Osteoblast (primary cell): ENCODE measurements around the gene LRWD1. TPM values are rescaled to one million over a fixed set of nuclear protein-coding genes. Genes with fewer than 3 reads are reported as not detected.

Source experiments
- DNase-seq: peaks from one replicate; pipeline ENCODE4 v3.0.0; 2011; ENCODE audit warnings: low spot score, mixed read lengths; ENCODE audit not compliant: insufficient read length; ENCODE audit errors: missing footprints
- H2AFZ ChIP-seq: 2 replicates; pipeline ENCODE4 v1.6.0; 2011; ENCODE audit warnings: mild to moderate bottlenecking, low read length
- H3K27ac ChIP-seq: 2 replicates; pipeline ENCODE4 v1.5.1; 2011; ENCODE audit warnings: mild to moderate bottlenecking, low read depth, low read length, moderate library complexity
- H3K27me3 ChIP-seq: 2 replicates; pipeline ENCODE4 v1.6.0; 2012; ENCODE audit warnings: mild to moderate bottlenecking, control low read depth, inconsistent platforms, low read length, moderate library complexity; ENCODE audit not compliant: insufficient read depth
- H3K36me3 ChIP-seq: 2 replicates; pipeline ENCODE4 v1.5.1; 2011; ENCODE audit warnings: mild to moderate bottlenecking, low read length, control low read depth, moderate library complexity; ENCODE audit not compliant: insufficient read depth
- H3K4me1 ChIP-seq: 2 replicates; pipeline ENCODE4 v1.5.1; 2011; ENCODE audit warnings: mild to moderate bottlenecking, low read length, control low read depth, moderate library complexity; ENCODE audit not compliant: insufficient read depth
- H3K4me2 ChIP-seq: 2 replicates; pipeline ENCODE4 v1.6.0; 2011; ENCODE audit warnings: mild to moderate bottlenecking, low read length; ENCODE audit not compliant: insufficient read depth
- H3K4me3 ChIP-seq: fragments of 200-600 bp; sonication (generic); 3 replicates; pipeline ENCODE4 v1.5.1; 2012; ENCODE audit warnings: mild to moderate bottlenecking, low read length, inconsistent platforms; ENCODE audit not compliant: insufficient read depth
- H3K79me2 ChIP-seq: 2 replicates; pipeline ENCODE4 v1.6.0; 2012; ENCODE audit warnings: mild to moderate bottlenecking, low read length, control low read depth, inconsistent platforms; ENCODE audit not compliant: insufficient read depth
- H3K9me3 ChIP-seq: 2 replicates; pipeline ENCODE4 v1.5.1; 2011; ENCODE audit warnings: low read depth, low read length, control low read depth
- H4K20me1 ChIP-seq: 2 replicates; pipeline ENCODE4 v1.6.0; 2012; ENCODE audit warnings: mild to moderate bottlenecking, low read length, control low read depth; ENCODE audit not compliant: insufficient read depth
- total RNA-seq: library from RNA; depleted of rRNA; stranded (reverse); fragments of >200 nt; gene quantifications from 2 replicates; pipeline ENCODE4 v1.2.3, GENCODE V29; 2012
- TF ChIP-seq, protein P1 (sequence below): IDR thresholded peaks from 2 replicates; pipeline ENCODE4 v1.5.1; 2011; ENCODE audit warnings: mild to moderate bottlenecking, low read depth, low read length, moderate library complexity; ENCODE audit errors: extremely low read depth

Gene LRWD1
- total RNA-seq, 1 donor: 24.2 TPM

DNA sequence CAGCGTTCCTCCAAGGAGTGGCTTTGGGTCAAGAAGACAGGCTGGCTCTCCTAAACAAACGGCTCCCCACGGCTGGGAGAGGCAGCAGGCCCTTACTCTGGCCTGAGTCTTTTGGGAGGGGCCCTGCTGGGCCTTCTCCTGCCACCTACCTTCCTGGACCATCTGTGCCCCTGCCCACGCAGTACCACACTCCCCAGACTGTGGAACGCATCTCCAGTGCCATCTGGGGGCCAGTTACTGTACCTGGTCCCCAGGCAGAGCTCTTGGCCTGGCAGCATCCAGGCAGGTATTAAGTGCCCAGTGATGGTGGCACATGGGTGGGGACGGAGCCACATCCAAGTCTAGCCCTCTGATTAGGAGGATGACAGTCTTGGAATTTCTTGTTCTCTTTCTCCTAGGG lies 14.5 kb upstream of the LRWD1 start:
- Histone ChIP-seq H3K4me2 (no peak overlapping the region), H3K27ac (no peak overlapping the region), H3K27me3 (no peaks in the 10 kb centered on the region), H2AFZ (no peak overlapping the region), H3K9me3 (no peaks in the 10 kb centered on the region), H4K20me1 (peaks cover 5% of the 10 kb centered on the region), H3K36me3 (peaks cover 12% of the 10 kb centered on the region), H3K4me3 (no peak overlapping the region), H3K79me2 (no peaks in the 10 kb centered on the region), H3K4me1 (peaks cover 8% of the 10 kb centered on the region)
- DNase-seq: peak; percentile 73
- TF ChIP-seq, protein P1, sequence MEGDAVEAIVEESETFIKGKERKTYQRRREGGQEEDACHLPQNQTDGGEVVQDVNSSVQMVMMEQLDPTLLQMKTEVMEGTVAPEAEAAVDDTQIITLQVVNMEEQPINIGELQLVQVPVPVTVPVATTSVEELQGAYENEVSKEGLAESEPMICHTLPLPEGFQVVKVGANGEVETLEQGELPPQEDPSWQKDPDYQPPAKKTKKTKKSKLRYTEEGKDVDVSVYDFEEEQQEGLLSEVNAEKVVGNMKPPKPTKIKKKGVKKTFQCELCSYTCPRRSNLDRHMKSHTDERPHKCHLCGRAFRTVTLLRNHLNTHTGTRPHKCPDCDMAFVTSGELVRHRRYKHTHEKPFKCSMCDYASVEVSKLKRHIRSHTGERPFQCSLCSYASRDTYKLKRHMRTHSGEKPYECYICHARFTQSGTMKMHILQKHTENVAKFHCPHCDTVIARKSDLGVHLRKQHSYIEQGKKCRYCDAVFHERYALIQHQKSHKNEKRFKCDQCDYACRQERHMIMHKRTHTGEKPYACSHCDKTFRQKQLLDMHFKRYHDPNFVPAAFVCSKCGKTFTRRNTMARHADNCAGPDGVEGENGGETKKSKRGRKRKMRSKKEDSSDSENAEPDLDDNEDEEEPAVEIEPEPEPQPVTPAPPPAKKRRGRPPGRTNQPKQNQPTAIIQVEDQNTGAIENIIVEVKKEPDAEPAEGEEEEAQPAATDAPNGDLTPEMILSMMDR: no peak

DNA sequence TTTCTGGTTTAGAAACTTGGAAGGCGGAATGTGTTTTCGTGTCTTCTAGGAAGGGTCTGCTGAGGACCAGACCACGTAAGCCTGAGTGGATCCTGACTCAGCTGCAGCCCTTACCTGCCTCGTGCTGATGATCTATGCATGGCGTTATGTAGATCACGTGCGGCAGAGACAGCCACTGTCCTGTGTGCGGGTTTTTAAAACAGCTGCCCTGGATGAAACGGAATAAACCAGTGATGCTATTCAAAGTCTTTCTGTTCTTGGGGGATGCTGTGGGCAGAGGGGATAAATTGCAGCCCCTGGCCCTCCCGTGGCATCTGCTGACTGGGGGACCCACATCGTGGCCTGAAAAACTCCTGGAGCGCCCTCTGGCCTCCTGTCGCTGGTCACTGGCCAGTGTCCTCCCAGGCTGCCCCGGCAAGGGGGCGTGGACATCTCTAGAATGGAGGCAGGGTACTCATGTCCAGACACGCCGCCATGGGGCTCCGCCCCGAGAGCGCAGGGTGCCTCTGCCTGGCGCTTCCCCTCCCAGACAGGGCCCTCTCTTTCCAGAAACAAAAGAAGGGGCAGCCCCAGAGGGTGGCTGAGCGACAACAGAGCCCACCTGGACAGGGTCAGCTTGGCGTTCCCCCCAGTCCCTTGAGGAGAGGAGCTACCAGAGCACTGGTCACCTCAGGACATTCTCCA lies 13.3 kb upstream of the LRWD1 start:
- TF ChIP-seq, protein P1: no peak
- H4K20me1 ChIP-seq: peaks cover 10% of the 10 kb centered on the region
- no peaks in the 10 kb centered on the region for H3K9me3 ChIP-seq
- H3K27ac ChIP-seq: no peak overlapping the region
- H3K4me1 ChIP-seq: peaks cover 8% of the 10 kb centered on the region
- no peak overlapping the region for H2AFZ ChIP-seq
- H3K79me2 ChIP-seq: no peaks in the 10 kb centered on the region
- no peaks in the 10 kb centered on the region for H3K27me3 ChIP-seq
- peak overlapping the region; percentile 56 for H3K4me2 ChIP-seq
- H3K4me3 ChIP-seq: no peak overlapping the region
- DNase-seq: peak; percentile 86
- H3K36me3 ChIP-seq: peaks cover 10% of the 10 kb centered on the region

DNA sequence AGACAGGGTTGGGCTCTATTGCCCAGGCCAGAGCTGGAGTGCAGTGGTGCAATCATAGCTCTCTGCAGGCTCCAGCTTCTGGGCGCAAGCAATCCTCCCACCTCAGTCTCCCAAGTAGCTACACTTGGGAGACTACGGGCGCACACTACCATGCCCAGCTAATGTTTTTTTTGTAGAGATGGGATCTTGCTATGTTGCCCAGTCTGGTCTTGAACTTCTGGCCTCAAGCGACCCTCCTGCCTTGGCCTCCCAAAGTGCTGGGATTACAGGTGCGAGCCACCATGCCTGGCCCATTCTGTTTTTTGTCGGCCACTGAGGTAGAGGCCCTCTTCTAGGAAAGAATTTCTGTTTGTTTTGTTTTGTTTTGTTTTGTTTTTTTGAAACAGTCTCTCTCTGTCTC lies 12.3 kb upstream of the LRWD1 start:
- no peak overlapping the region for H2AFZ ChIP-seq
- TF ChIP-seq, protein P1: no peak
- H3K36me3 ChIP-seq: peaks cover 13% of the 10 kb centered on the region
- no peak overlapping the region for H3K27ac ChIP-seq
- H3K4me2 ChIP-seq: no peak overlapping the region
- H3K4me1 ChIP-seq: peaks cover 8% of the 10 kb centered on the region
- no peaks in the 10 kb centered on the region for H3K27me3 ChIP-seq
- no peak for DNase-seq
- H3K9me3 ChIP-seq: no peaks in the 10 kb centered on the region
- peaks cover 10% of the 10 kb centered on the region for H4K20me1 ChIP-seq
- H3K4me3 ChIP-seq: no peak overlapping the region
- H3K79me2 ChIP-seq: no peaks in the 10 kb centered on the region

DNA sequence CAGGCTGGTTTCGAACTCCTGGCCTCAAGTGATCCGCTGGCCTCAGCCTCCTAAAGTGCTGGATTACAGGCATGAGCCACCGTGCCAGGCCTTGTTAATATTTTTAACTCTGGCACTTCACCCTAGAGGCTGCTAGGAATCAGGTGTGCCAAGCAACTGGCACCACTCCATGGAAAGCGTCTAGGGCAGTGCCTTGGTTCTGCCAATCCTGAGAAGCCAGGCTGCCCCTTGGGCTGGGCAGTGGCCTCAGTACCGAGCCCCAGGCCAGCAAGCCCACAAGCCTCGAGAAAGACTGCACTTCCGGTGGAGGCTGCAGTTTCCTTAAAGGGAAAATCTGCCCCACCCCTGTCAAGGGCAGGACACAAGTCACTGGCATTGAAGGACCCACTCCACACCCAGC lies 11.5 kb upstream of the LRWD1 start:
- TF ChIP-seq, protein P1: no peak
- Histone ChIP-seq H3K4me2 (no peak overlapping the region), H3K27me3 (no peaks in the 10 kb centered on the region), H3K27ac (no peak overlapping the region), H3K36me3 (peaks cover 10% of the 10 kb centered on the region), H3K4me1 (peaks cover 8% of the 10 kb centered on the region), H3K79me2 (no peaks in the 10 kb centered on the region), H3K9me3 (no peaks in the 10 kb centered on the region), H3K4me3 (no peak overlapping the region), H4K20me1 (peaks cover 7% of the 10 kb centered on the region), H2AFZ (no peak overlapping the region)
- peak; percentile 79 for DNase-seq
